Measurements from ENCODE around the gene SDK2. TPM values are rescaled to one million over a fixed set of nuclear protein-coding genes. Genes with fewer than 3 reads are reported as not detected.
A peak's percentile ranks its signal among the peaks of the same experiment; 100 is the strongest.

The SDK2 gene
- total and polyA plus RNA-seq, 9 of the 15 experiments (the other 6 are each of a cell fraction or from before 2014, with no cell fraction given): 0.04 TPM; not detected in 8

- no peak for TF ChIP-seq RREB1 (CRISPR knock-in tag; IDR thresholded peaks at IDR 0.05)
- no peak for TF ChIP-seq DLX4 (CRISPR knock-in tag; IDR thresholded peaks at IDR 0.05)
- no peak for TF ChIP-seq NR1H2 (CRISPR knock-in tag; IDR thresholded peaks at IDR 0.05)
- no peak for TF ChIP-seq ZKSCAN1 (IDR thresholded peaks at IDR 0.05; ENCODE audit: low read depth, low read length)
- peak; percentile 21 to 88 (median 77) for TF ChIP-seq YY1 (IDR thresholded peaks at IDR 0.05; ENCODE audit: borderline replicate concordance in 1 of 3, control insufficient read depth in 1 of 3, extremely low read depth in 1 of 3, insufficient read depth in 3 of 3, insufficient read length in 1 of 3, insufficient replicate concordance in 2 of 3, low read depth in 1 of 3, low read length in 2 of 3)
- no peak for TF ChIP-seq NR2C1 (IDR thresholded peaks at IDR 0.05)
- no peak for TF ChIP-seq NR2C1 (tag; IDR thresholded peaks at IDR 0.05)
- TF ChIP-seq KAT8 (IDR thresholded peaks at IDR 0.05; ENCODE audit: low read depth): no peak
- no peak for TF ChIP-seq ZSCAN29 (IDR thresholded peaks at IDR 0.05)
- TF ChIP-seq RAD21 (CRISPR knock-in tag; conservative IDR thresholded peaks at IDR 0.05 in 1 of 2, IDR thresholded peaks at IDR 0.05 in 1 of 2): peak; percentile 91 to 97
- peak; percentile 84; the same call in 1 of the 2 replicates for TF ChIP-seq STAG1 (CRISPR knock-in tag; IDR thresholded peaks at IDR 0.05; ENCODE audit: borderline replicate concordance)
- no peak for TF ChIP-seq NFYB (IDR thresholded peaks at IDR 0.05; ENCODE audit: extremely low read depth, insufficient read length)
- TF ChIP-seq ZNF384 (IDR thresholded peaks at IDR 0.05; ENCODE audit: low read depth, low read length): no peak
- TF ChIP-seq MEF2D (tag; conservative IDR thresholded peaks at IDR 0.05; ENCODE audit: low read depth): no peak
- TF ChIP-seq CHCHD3 (CRISPR knock-in tag; IDR thresholded peaks at IDR 0.05): no peak
- no peak for TF ChIP-seq BDP1 (IDR thresholded peaks at IDR 0.05; ENCODE audit: insufficient read depth, insufficient read length)
- no peak for TF ChIP-seq SNRNP70 (optimal IDR thresholded peaks at IDR 0.05; ENCODE audit: low read depth, low read length)
- TF ChIP-seq GABPB2 (CRISPR knock-in tag; conservative IDR thresholded peaks at IDR 0.05): no peak
- TF ChIP-seq CEBPZ (IDR thresholded peaks at IDR 0.05; ENCODE audit: borderline replicate concordance, low read depth, low read length): no peak
Measured at GRCh38 chr17:73429440-73430164, 214.6 kb downstream of the SDK2 start (continued).

Measured in K562 (cell line).